Activated naive CD8-positive, alpha-beta T cell treated with anti-CD3 and anti-CD28 coated beads, Interleukin-2, amount 10 ng/mL, durations not matched to agents 7 days and 5 days (primary cell): ENCODE results near the gene RPP14. TPM values are rescaled to one million over a fixed set of nuclear protein-coding genes. Genes with fewer than 3 reads are reported as not detected.
A peak's percentile ranks its signal among the peaks of the same experiment; 100 is the strongest.

Source experiments
- ATAC-seq: fragments of 150-1000 bp; cut with Tn5 transposase; one replicate; pipeline ENCODE4 v1.10.0; 2021; ENCODE audit warnings: low read depth, moderate library complexity
- POLR2A ChIA-PET: fragments of 350-600 bp; sonication (Branson Sonifier 250); formaldehyde crosslinking; loops from one replicate; lab custom pipeline; 2021; ENCODE audit warnings: antibody characterized with exemption; lab: Charles Lee
- DNase-seq: peaks from one replicate; pipeline ENCODE4 v3.0.0; 2021
- H3K27ac Mint-ChIP-seq: one replicate; pipeline ENCODE4 v1.8.0; 2022; ENCODE audit warnings: mild to moderate bottlenecking, mixed read lengths
- H3K27me3 Mint-ChIP-seq: one replicate; pipeline ENCODE4 v1.8.0; 2022; ENCODE audit warnings: mild to moderate bottlenecking, moderate library complexity, mixed read lengths
- H3K36me3 Mint-ChIP-seq: one replicate; pipeline ENCODE4 v1.8.0; 2021; ENCODE audit warnings: mild to moderate bottlenecking, mixed read lengths
- H3K4me1 Mint-ChIP-seq: one replicate; pipeline ENCODE4 v1.8.0; 2021; ENCODE audit warnings: mixed read lengths
- H3K4me3 Mint-ChIP-seq: one replicate; pipeline ENCODE4 v1.8.0; 2022; ENCODE audit warnings: mild to moderate bottlenecking, moderate library complexity, mixed read lengths
- H3K9me3 Mint-ChIP-seq: one replicate; pipeline ENCODE4 v1.8.0; 2021; ENCODE audit warnings: mixed read lengths
- total RNA-seq, 2 experiments: library from RNA; stranded (reverse); gene quantifications; one replicate each; pipeline ENCODE4 v1.2.3, GENCODE V29; 2021

RPP14 gene
- total RNA-seq, 2 experiments from 2014 or later = 13.9 to 14.4 TPM

DNA sequence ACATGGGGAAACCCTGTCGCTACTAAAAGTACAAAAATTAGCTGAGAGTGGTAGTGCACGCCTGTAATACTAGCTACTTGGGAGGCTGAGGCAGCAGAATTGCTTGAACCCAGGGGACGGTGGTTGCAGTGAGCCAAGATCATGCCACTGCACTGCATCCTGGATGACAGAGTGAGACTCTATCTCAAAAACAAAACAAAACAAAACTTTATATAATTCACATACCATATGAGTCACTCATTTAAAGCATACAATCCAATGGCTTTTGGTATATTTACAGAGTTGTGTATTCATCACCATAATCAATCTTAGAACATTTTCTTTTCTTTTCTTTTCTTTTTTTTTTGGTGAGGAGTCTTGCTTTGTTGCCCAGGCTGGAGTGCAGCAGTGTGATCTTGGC is 35.3 kb downstream of the RPP14 start:
- H3K36me3 Mint-ChIP-seq = peaks cover 32% of the 10 kb centered on the region
- no peaks in the 10 kb centered on the region for H3K9me3 Mint-ChIP-seq
- H3K4me1 Mint-ChIP-seq = peaks cover 16% of the 10 kb centered on the region
- no peak overlapping the region for H3K27ac Mint-ChIP-seq
- ATAC-seq (no peak), DNase-seq (no peak)
- no peak overlapping the region for H3K4me3 Mint-ChIP-seq
- POLR2A ChIA-PET = no interaction called here
- no peaks in the 10 kb centered on the region for H3K27me3 Mint-ChIP-seq

DNA sequence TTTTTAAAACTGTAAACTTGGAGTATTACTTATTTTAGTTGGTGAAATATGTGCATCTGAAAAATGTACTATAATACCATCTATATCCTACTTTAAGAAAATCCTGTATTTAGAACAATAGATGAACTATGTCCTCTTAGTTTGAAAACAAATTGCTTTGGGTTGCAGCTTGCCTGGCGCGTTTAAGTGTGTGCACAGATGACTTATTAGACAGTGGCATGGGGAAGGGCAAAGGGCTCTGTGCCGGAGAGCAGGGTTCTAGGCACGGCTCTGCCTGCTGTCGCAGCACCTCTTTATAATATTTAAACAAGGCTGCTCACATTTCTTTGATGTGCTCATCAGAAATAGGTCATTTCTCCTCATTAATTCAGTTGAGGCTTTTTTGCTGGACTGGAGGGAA is 36.6 kb downstream of the RPP14 start:
- H3K27me3 Mint-ChIP-seq = no peaks in the 10 kb centered on the region
- H3K4me1 Mint-ChIP-seq = peaks cover 21% of the 10 kb centered on the region
- ATAC-seq (no peak), DNase-seq (no peak)
- POLR2A ChIA-PET = no interaction called here
- H3K27ac Mint-ChIP-seq = no peak overlapping the region
- H3K9me3 Mint-ChIP-seq = no peaks in the 10 kb centered on the region
- H3K36me3 Mint-ChIP-seq = peaks cover 39% of the 10 kb centered on the region
- no peak overlapping the region for H3K4me3 Mint-ChIP-seq

DNA sequence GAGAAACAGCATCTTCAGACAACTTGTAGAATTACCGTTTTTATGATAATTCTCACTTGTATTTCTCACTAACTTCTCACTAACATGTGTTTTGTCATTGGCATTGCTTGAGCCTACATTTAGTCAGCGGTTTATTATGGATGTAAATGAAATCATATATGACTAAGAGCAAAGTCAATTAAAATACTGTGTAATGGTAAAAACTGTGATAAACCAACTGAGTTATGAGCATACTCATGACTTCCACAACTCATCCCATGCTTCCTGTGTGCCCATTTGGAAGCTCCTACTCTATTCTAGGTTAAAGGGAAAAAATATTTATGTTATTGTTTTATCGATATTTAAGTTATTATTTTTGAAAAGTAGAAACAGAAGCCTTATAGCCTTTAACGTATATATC is 39.4 kb downstream of the RPP14 start:
- POLR2A ChIA-PET = no interaction called here
- Mint-ChIP-seq H3K9me3 (peaks cover under 1% of the 10 kb centered on the region), H3K27me3 (no peaks in the 10 kb centered on the region), H3K4me1 (peaks cover 42% of the 10 kb centered on the region), H3K4me3 (no peak overlapping the region), H3K27ac (no peak overlapping the region), H3K36me3 (peaks cover 46% of the 10 kb centered on the region)
- DNase-seq (no peak), ATAC-seq (no peak)

DNA sequence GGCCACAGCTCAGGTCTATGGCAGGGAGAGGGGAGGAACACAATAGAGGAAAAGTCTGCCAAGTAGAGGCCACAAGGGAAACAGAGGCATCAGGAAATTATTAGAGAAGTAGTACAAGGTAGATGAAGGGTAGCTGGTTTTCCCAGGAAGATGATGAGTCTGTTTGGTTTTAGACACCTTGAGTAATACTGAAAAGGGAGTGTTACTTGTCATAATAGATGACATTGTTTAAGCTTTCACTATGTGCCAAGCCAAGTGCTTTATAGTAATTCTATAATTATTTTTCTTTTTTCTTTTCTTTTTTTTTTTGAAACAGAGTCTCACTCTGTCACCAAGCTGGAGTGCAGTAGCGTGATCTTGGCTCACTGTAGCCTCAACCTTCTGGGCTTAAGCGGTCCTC is 40.3 kb downstream of the RPP14 start:
- ATAC-seq = no peak
- H3K27me3 Mint-ChIP-seq = no peaks in the 10 kb centered on the region
- no peak overlapping the region for H3K4me3 Mint-ChIP-seq
- peaks cover 46% of the 10 kb centered on the region for H3K4me1 Mint-ChIP-seq
- POLR2A ChIA-PET = interaction anchor here (1.7 kb wide), 1 partner anchor 13 kb away, joined by 5 read pairs; no protein-coding TSS in a partner anchor
- H3K9me3 Mint-ChIP-seq = peaks cover 5% of the 10 kb centered on the region
- DNase-seq = no peak
- peaks cover 47% of the 10 kb centered on the region for H3K36me3 Mint-ChIP-seq
- H3K27ac Mint-ChIP-seq = peak overlapping the region; percentile 60

DNA sequence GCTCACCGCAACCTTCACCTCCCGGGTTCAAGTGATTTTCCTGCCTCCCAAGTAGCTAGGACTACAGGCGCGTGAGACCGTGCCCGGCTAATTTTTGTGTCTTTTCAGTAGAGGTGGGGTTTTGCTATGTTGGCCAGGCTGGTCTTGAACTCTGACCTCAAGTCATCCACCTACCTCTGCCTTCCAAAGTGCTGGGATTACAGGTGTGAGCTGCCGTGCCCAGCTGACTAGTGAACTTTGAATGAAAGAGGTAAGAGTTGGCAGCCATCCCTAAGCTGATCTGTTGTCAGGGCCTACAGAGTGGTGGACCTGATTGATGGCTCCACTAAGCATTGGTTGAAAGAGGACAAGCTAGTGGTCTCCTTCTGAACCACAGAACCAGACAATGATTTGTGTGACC is 41.9 kb downstream of the RPP14 start:
- no peak overlapping the region for H3K27ac Mint-ChIP-seq
- H3K9me3 Mint-ChIP-seq = peaks cover 5% of the 10 kb centered on the region
- DNase-seq (no peak), ATAC-seq (no peak)
- no peaks in the 10 kb centered on the region for H3K27me3 Mint-ChIP-seq
- peaks cover 43% of the 10 kb centered on the region for H3K36me3 Mint-ChIP-seq
- H3K4me3 Mint-ChIP-seq = no peak overlapping the region
- peaks cover 59% of the 10 kb centered on the region for H3K4me1 Mint-ChIP-seq
- POLR2A ChIA-PET = interaction anchor here (3.6 kb wide), 1 partner anchor 13 kb away, joined by 38 read pairs; the partner anchor contains the start of gene PXK

DNA sequence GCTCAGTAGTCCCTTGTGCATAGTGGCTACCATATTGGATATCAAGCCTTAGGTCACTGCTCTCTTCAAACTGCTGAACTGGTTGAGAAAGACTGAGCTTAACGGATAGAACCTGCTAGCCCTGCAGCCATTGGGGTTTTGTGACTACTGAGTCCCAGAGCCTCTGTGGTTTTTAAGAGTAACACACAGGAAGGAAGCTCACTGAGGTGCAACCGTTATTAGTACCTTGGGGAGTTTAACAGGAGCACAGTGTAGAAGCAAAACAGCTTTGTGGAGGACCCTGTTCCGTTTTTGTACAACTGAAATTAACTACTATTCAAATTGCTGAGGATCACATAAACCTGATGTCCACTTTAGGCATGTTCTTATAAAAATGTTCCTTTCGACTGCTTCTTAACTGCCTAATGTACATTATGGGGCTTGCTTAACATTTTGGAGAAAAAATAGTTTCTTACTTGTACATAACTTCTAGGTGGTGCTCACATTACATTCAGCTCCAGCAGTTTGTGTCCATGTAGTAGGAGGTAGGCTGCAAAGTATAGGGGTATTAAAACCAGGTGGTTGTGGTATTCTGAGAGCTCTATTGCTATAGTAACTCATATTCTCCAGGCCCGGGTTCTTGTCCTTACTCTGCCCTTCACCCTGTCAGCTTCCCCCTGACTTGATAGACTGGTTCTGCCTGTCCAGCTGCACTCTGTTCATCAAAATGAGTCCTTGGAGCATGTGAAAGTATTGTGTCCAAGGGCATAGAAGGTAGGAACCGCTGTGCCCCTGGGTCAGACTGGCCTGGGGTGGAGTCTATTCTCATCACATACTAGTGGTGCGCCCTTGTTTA is 44.0 kb downstream of the RPP14 start:
- Mint-ChIP-seq H3K27me3 (no peaks in the 10 kb centered on the region), H3K36me3 (peaks cover 36% of the 10 kb centered on the region), H3K4me1 (peaks cover 72% of the 10 kb centered on the region), H3K27ac (peak overlapping the region; percentile 87), H3K9me3 (peaks cover 5% of the 10 kb centered on the region), H3K4me3 (peak overlapping the region; percentile 64)
- POLR2A ChIA-PET = interaction anchor here (0.7 to 3.6 kb wide), 3 partner anchors 12 to 44 kb away, joined by 3 to 38 read pairs (median 4); partner anchors contain the start of genes HTD2, PXK and RPP14
- DNase-seq (no peak), ATAC-seq (peak; percentile 58)

DNA sequence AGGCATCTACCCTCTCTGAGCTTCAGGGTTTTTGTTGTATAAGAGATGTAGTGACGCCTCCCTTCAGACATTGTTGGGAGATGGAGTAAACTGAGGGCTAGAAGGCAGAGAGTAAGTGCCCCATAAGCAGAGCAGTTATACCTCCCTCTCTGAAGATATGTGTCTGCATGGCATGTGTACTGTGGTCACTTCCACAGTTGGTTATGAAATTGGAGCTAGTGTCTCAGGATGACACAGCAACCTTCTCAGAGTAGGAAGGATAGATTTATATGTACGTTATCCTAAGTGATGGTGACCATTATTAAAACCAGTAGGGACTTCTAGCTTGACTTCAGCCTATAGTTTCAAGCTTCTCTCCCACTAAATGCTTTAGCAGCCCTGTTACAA is 44.6 kb downstream of the RPP14 start:
- POLR2A ChIA-PET = interaction anchor here (1.2 to 3.6 kb wide), 2 partner anchors 13 to 16 kb away, joined by 3 to 38 read pairs; partner anchors contain the start of gene PXK
- Mint-ChIP-seq H3K9me3 (peaks cover 5% of the 10 kb centered on the region), H3K27me3 (no peaks in the 10 kb centered on the region), H3K27ac (peak overlapping the region; percentile 87), H3K4me1 (peaks cover 75% of the 10 kb centered on the region), H3K4me3 (peak overlapping the region; percentile 64), H3K36me3 (peaks cover 35% of the 10 kb centered on the region)
- ATAC-seq (no peak), DNase-seq (no peak)

DNA sequence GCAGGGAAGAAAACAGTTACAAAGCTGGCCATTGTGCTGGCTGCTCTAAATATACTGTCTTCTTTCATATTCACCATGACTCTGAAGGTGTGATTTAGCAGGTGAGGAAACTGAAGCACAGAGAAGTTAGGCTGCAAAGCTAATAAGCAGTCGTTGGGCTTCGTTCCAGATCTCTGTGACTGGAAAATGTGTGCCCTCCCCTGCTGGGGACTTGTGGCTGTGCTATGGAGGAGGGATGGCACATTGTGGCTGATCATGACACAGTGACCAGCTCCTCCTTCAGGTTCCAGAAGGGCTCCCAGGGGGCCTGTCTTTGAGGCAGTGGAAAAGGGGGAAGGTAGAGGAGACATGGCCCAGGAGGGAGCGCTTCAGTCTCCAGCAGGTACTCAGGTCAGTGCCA is 45.9 kb downstream of the RPP14 start:
- no peak for ATAC-seq
- Mint-ChIP-seq H3K27ac (peak overlapping the region; percentile 17), H3K4me1 (peaks cover 74% of the 10 kb centered on the region), H3K36me3 (peaks cover 31% of the 10 kb centered on the region), H3K4me3 (peak overlapping the region; percentile 16), H3K27me3 (no peaks in the 10 kb centered on the region), H3K9me3 (peaks cover 5% of the 10 kb centered on the region)
- DNase-seq = no peak
- POLR2A ChIA-PET = interaction anchor here (1.1 kb wide), 1 partner anchor 17 kb away, joined by 3 read pairs; no protein-coding TSS in a partner anchor

DNA sequence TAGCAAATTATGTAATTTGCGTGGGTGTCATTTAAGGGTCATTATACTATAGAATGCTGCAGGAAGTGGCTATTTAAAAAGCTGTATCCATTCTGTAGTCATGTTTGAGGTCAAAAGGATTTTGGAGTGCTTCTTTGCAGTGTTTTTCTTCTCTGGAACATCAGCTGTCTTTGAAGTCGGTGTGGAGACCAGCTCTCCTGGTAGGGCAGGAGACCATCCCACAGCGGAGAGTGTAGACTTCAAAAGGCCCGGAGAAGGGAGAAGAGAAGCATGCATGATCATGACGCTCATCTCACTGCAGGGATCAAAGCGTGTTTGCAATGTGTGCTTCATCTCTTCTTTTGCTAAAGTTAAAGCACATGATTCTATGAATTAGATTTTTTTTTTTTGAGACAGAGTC is 46.6 kb downstream of the RPP14 start:
- Mint-ChIP-seq H3K27ac (peak overlapping the region; percentile 76), H3K4me3 (peak overlapping the region; percentile 62), H3K4me1 (peaks cover 76% of the 10 kb centered on the region), H3K36me3 (peaks cover 26% of the 10 kb centered on the region), H3K9me3 (peaks cover 5% of the 10 kb centered on the region), H3K27me3 (no peaks in the 10 kb centered on the region)
- no peak for ATAC-seq
- POLR2A ChIA-PET = interaction anchor here (1.1 kb wide), 1 partner anchor 18 kb away, joined by 3 read pairs; no protein-coding TSS in a partner anchor
- DNase-seq = no peak

DNA sequence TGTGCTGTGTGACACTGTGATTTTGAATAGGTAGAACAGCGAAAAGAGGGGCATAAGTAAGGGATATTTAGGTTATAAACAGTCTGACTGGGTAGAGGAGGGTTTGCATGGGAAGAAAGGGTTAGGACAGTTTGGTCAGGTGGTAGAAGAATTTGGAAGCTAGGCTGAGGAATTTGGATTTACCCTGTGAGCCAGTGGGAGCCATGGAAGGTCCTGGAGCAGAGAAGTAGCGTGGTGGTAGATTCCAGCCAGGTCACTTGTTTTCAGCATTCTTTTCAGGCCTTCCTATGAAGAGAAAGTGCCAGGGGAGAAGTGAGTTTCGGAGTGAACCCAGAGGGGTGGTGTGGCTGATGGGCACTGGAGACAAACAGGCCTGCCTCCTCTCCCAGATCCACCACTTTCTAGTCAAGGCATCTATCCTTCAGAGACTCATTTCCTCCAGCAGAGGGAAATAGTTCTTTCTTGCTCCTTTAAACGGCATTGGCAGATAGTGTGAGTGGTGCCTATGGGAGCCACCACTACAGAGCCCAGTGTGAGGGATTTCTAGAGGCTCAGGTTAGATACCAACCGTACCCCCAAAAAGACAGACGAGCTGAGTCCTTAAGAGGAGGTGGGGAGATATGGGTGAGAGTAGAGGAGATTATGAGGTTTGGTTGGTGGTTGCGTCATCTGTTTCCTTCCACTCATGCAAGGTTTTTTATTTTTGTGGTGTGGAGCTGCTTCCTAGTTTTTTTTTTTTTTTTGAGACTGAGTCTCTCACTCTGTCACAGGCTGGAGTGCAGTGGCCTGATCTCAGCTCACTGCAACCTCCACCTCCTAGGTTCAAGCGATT is 47.9 kb downstream of the RPP14 start:
- H3K27ac Mint-ChIP-seq = peak overlapping the region; percentile 97
- H3K9me3 Mint-ChIP-seq = peaks cover 5% of the 10 kb centered on the region
- H3K4me3 Mint-ChIP-seq = peak overlapping the region; percentile 88
- peaks cover 19% of the 10 kb centered on the region for H3K36me3 Mint-ChIP-seq
- peaks cover 71% of the 10 kb centered on the region for H3K4me1 Mint-ChIP-seq
- no peaks in the 10 kb centered on the region for H3K27me3 Mint-ChIP-seq
- POLR2A ChIA-PET = interaction anchor here (0.6 to 2.0 kb wide), 6 partner anchors 18 to 322 kb away, joined by 3 to 6 read pairs (median 4); partner anchors contain the start of genes HTD2, PXK and RPP14
- DNase-seq (peak; percentile 42), ATAC-seq (peak; percentile 79)

DNA sequence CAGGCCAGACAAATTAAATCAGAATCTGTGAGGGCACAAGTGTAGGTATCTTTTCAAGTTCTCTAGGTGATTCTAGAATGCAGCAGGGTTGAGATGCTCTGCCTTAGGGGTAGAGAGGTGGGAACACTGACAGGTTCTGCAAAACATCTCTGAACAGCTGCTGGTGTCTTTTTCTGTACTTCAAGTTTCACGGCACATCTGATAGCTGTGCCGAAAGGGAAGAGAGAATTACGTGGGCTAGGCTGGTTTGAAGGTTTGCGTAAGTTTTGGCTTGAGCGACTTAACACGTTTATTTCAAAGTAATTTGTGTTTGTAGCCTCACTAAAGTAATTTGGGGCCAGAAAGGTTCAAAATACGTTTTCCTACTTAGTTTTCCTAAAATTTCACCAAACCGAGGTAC is 49.1 kb downstream of the RPP14 start:
- Mint-ChIP-seq H3K4me3 (no peak overlapping the region), H3K27me3 (no peaks in the 10 kb centered on the region), H3K27ac (peak overlapping the region; percentile 97), H3K9me3 (peaks cover 5% of the 10 kb centered on the region), H3K4me1 (peaks cover 60% of the 10 kb centered on the region), H3K36me3 (peaks cover 11% of the 10 kb centered on the region)
- POLR2A ChIA-PET = interaction anchor here (2.0 kb wide), 1 partner anchor 49 kb away, joined by 6 read pairs; the partner anchor contains the start of genes HTD2 and RPP14
- ATAC-seq (no peak), DNase-seq (no peak)

DNA sequence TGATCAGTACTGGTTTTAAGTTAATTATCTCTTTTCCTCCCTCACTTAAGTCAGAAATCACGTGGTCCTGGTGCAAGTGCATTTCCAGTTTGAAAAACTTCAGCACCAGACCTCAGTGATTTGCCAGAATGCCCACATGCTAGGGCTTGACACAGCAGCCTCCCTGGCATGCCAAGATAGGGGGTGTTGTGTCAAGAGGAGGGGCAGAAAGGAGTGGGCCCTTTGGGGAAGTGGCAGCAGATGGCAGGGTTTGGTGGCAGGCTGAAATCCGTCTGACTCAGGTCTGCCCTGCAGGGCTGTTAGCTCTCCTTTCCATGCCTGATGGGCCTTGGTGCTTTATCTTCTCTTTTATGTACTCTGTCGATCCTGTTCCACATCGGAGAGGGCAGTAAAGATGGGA is 50.0 kb downstream of the RPP14 start:
- H3K27ac Mint-ChIP-seq = peak overlapping the region; percentile 54
- DNase-seq (no peak), ATAC-seq (no peak)
- peaks cover 4% of the 10 kb centered on the region for H3K36me3 Mint-ChIP-seq
- peaks cover 52% of the 10 kb centered on the region for H3K4me1 Mint-ChIP-seq
- peak overlapping the region; percentile 19 for H3K4me3 Mint-ChIP-seq
- POLR2A ChIA-PET = no interaction called here
- H3K9me3 Mint-ChIP-seq = no peaks in the 10 kb centered on the region
- no peaks in the 10 kb centered on the region for H3K27me3 Mint-ChIP-seq

DNA sequence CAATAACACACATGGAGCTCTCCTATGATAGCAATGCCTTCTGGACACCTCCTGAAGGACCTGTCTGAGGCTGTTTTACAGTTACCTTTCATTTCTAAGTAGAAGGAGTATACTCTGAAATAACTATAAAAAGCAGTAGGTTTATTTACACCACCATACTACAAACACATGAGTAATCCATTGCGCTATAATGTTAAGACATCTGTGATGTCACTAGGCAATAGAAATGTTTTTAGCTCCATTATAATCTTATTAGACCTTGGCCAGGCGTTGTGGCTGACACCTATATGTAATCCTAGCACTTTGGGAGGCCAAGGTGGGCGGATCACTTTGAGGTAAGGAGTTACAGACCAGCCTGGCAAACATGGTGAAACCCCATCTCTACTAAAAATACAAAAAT is 51.4 kb downstream of the RPP14 start:
- Mint-ChIP-seq H3K4me1 (peaks cover 42% of the 10 kb centered on the region), H3K27me3 (no peaks in the 10 kb centered on the region), H3K27ac (peak overlapping the region; percentile 78), H3K9me3 (no peaks in the 10 kb centered on the region), H3K36me3 (peaks cover 6% of the 10 kb centered on the region), H3K4me3 (peak overlapping the region; percentile 30)
- no peak for DNase-seq
- POLR2A ChIA-PET = no interaction called here
- ATAC-seq = no peak
